Thyroid gland (tissue), 4 donors: Measurements from ENCODE around the gene PIBF1.

Experiments
- CTCF ChIP-seq, 6 experiments: fragments of 200-600 bp in 3 of 6; fragments of 450-650 bp in 3 of 6; sonication (generic) in 3 of 6; IDR thresholded peaks; one replicate each; pipeline ENCODE4 v1.5.1; 2016 to 2019; ENCODE audit warnings: antibody characterized with exemption in 6 of 6, mild to moderate bottlenecking in 2 of 6, inconsistent platforms in 1 of 6, moderate library complexity in 1 of 6
- POLR2A ChIP-seq, 2 donors: fragments of 450-650 bp; IDR thresholded peaks; one replicate each; pipeline ENCODE4 v1.6.1; 2017; ENCODE audit warnings: antibody characterized with exemption in 2 of 2, mild to moderate bottlenecking in 2 of 2, moderate library complexity in 1 of 2

GRCh38 chr13:72959643-72960042 lies 177.7 kb downstream of the PIBF1 start:
- TF ChIP-seq CTCF (IDR thresholded peaks at IDR 0.05) (no peak), POLR2A (IDR thresholded peaks at IDR 0.05) (no peak)
